ENCODE measurements around the gene ACSS1.

- TF ChIP-seq CTCF (IDR thresholded peaks at IDR 0.05) (no peak), POLR2A (IDR thresholded peaks at IDR 0.05) (no peak)
Measured at GRCh38 chr20:25054096-25054820, 3.7 kb downstream of the ACSS1 start.

Data from upper lobe of left lung (tissue), 4 donors.